SJCRH30 (cell line): ENCODE data around the gene SPARCL1. TPM values are rescaled to one million over a fixed set of nuclear protein-coding genes. Genes with fewer than 3 reads are reported as not detected.

Experiments used
- DNase-seq, 2 experiments: peaks; one replicate each; pipeline ENCODE4 v3.0.0-alpha.2; 2015 to 2020
- H3K27ac ChIP-seq: fragments of 250-450 bp; sonication (Bioruptor Pico); 2 replicates; pipeline ENCODE4 v1.5.1; 2020; ENCODE audit warnings: mild to moderate bottlenecking, moderate library complexity
- H3K27me3 ChIP-seq: fragments of 250-450 bp; sonication (Bioruptor Pico); 2 replicates; pipeline ENCODE4 v1.5.1; 2020; ENCODE audit warnings: mild to moderate bottlenecking, moderate library complexity
- H3K36me3 ChIP-seq: fragments of 250-450 bp; sonication (Bioruptor Pico); 2 replicates; pipeline ENCODE4 v1.5.1; 2020; ENCODE audit warnings: mild to moderate bottlenecking, moderate library complexity
- H3K4me1 ChIP-seq: fragments of 250-450 bp; sonication (Bioruptor Pico); 2 replicates; pipeline ENCODE4 v1.5.1; 2020; ENCODE audit warnings: mild to moderate bottlenecking, moderate library complexity
- H3K4me3 ChIP-seq: fragments of 250-450 bp; sonication (Bioruptor Pico); 2 replicates; pipeline ENCODE4 v1.5.1; 2020; ENCODE audit warnings: mild to moderate bottlenecking, moderate library complexity
- H3K9me3 ChIP-seq: fragments of 250-450 bp; sonication (Bioruptor Pico); replicated peaks from 2 replicates; pipeline ENCODE4 v1.5.1; 2020; ENCODE audit warnings: mild to moderate bottlenecking, moderate library complexity
- total RNA-seq: library from RNA; depleted of rRNA; stranded (reverse); fragments of >200 nt; shearing (Covaris generic); gene quantifications from 2 replicates; pipeline ENCODE4 v1.2.3, GENCODE V29; 2014

SPARCL1 gene
- total RNA-seq, 1 experiment from 2014 or later, result not detected

DNA sequence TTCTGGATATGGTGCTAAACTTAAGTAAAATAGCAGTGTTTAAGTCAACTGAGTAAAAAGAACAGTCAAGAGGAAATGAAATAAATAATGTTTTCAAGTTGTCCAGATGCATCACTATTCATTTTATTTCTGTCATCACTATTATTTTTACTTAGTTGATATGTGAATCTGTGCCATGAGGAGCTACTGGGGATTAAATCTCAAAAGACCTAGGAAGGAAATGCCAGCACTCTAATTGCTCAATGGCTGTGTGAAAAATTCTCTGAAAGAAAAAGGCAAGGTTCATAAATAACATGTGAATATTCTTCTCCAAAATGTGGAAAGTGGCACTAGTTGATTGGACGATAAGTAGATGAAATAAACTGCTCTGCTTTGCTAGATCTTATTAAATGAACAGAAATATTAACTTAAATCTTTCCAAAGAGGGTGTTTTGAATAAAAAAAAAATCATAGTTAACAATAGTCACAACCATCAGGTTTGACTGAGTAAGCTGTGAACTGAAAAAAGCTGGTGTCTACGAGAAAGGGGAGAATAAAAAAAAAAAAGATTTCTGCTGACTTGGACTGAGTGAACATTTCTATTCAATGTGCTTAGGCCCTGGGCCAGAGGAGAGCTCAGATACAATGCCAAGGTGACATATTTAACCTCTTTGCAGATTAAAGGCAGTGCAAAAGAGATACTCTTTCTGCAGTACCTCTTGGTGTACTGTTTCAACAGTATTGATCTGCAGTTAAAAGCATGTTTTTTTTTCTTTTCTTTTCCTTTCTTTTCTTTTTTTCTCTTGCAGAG, 1.6 kb downstream of the SPARCL1 start:
- H3K9me3 ChIP-seq, result peaks cover 4% of the 10 kb centered on the region
- peaks cover 11% of the 10 kb centered on the region; the same call in 1 of the 2 replicates for H3K4me1 ChIP-seq
- no peak for DNase-seq
- H3K36me3 ChIP-seq, result no peaks in the 10 kb centered on the region
- H3K4me3 ChIP-seq, result no peak overlapping the region
- no peak overlapping the region for H3K27ac ChIP-seq
- H3K27me3 ChIP-seq, result no peaks in the 10 kb centered on the region

DNA sequence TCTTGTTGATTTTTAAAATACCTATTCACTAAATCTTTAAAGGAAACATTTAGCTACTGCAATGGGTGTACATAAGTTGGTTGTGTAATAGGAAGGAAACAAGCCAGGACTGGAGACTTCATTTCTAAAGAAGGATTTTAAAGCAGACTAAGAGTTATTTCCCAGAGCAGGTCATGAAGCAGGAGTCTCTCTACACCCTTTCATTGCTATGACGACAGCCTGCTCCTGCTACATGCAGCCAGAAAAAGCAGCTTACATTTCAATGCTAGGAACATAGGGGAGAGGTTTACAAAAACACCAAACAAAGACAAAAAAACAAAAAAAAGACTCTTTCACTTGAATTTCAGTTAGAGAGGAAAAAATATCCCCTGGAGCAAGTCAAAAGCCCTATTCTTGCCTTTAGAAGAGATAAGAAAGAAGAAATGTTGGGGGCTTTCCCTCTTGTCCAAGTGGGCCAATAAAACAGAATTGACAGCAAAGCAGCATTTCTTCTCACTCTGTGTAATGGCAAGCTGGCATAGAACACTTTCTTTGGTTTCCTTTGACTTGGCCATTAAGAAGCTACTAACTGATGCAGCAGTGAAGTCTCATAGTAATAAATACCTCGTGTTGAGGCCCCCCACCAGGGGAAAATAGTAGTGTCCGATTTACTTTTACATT, 3.4 kb downstream of the SPARCL1 start:
- Histone ChIP-seq H3K9me3 (peaks cover 4% of the 10 kb centered on the region), H3K36me3 (no peaks in the 10 kb centered on the region), H3K4me1 (peaks cover 21% of the 10 kb centered on the region), H3K4me3 (no peak overlapping the region), H3K27me3 (no peaks in the 10 kb centered on the region), H3K27ac (no peak overlapping the region)
- DNase-seq, result no peak

DNA sequence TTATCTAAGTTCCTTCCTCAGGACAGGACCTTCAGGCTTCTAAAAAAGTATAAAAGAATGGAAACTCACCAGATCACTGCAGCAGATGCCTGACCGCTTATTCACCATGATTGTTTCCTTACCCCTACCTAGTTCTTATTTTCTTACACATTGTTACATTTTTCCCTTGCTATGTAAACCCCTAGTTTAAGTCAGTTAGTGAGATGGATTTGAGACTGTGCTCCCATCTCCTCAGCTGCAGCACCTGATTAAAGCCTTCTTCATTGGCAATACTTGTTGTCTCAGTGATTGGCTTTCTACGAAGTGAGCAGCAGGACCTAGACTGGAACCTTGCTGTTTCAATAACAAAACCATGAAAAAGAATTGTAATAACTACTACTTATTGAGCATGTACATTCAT, 4.7 kb downstream of the SPARCL1 start:
- H3K36me3 ChIP-seq, result no peaks in the 10 kb centered on the region
- DNase-seq, result no peak
- H3K4me3 ChIP-seq, result no peak overlapping the region
- H3K27ac ChIP-seq, result no peak overlapping the region
- no peaks in the 10 kb centered on the region for H3K27me3 ChIP-seq
- H3K4me1 ChIP-seq, result peaks cover 17% of the 10 kb centered on the region
- H3K9me3 ChIP-seq, result peaks cover 4% of the 10 kb centered on the region

DNA sequence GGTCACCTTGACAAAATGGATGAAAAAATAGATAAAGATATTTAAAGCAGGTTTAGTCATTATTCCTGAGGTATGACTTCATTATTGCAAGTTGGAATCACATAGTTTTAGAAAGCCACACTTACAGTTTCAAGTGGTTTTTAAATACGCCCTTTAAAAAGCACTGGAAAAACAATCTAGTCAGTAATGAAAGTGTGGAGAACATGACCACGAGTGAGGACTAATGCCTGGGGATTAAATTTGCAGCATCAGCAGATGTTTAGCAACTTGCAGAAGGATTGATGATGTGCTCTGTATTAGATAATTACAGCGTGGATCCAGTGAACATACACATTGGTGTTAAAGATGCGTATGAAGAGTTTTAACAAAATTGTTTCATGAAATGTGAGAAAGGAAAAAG, 5.9 kb downstream of the SPARCL1 start:
- Histone ChIP-seq H3K4me1 (peaks cover 9% of the 10 kb centered on the region), H3K4me3 (no peak overlapping the region), H3K27ac (no peak overlapping the region), H3K36me3 (no peaks in the 10 kb centered on the region), H3K9me3 (peaks cover 4% of the 10 kb centered on the region), H3K27me3 (no peaks in the 10 kb centered on the region)
- DNase-seq, result no peak

DNA sequence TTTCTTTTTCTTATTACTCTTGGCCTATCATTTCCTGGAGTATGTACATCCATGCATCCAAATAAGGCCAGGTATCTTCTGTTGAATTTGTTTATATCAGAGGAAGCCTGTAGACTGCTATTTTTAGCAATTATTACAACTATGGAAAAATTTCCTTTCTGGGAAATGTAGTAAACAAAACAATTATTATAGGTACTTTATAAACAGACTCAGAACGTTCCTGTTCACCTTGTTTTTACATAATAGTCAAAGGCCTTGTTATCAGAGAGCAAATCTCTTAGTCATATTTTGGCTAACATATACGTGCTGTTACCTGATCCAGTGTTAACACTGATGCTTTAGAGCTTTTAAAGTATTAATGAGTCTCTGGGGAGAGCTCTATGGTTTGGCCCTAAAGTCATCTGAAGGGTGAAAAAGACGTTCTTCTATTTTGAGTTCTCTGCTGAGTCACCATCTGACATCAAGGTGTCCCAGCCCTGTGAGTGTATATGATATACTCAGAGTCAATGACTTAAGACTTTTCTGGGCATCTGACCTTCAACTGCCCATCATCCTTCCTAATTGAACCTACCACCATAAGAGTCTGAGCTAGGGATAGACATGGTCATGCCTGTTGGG, 7.3 kb downstream of the SPARCL1 start:
- H3K4me1 ChIP-seq, result peaks cover 9% of the 10 kb centered on the region
- peak in 1 of 2 experiments; percentile 58 for DNase-seq
- H3K36me3 ChIP-seq, result no peaks in the 10 kb centered on the region
- H3K27me3 ChIP-seq, result no peaks in the 10 kb centered on the region
- peaks cover 4% of the 10 kb centered on the region for H3K9me3 ChIP-seq
- H3K27ac ChIP-seq, result no peak overlapping the region
- H3K4me3 ChIP-seq, result no peak overlapping the region

DNA sequence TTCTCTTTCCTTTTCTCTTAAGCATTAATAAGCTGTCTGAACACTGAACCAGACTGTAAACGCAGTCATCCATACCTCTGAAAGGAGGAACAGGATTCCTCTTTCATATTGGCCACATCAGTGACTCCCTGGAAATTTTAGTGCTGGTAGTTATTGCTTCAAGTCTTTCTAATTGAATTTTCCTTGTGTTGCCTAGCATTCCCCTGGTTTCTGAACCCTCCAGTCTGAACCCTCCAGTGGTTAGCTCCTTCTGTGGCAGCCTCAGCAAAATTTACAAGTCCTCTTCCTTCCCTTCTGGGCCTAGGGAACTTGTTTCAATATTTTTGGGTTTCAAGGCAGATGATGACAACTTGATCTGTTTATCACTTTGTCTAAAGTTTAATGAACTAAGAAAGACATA, 7.9 kb downstream of the SPARCL1 start:
- peaks cover 9% of the 10 kb centered on the region for H3K4me1 ChIP-seq
- no peak overlapping the region for H3K4me3 ChIP-seq
- H3K36me3 ChIP-seq, result no peaks in the 10 kb centered on the region
- H3K27ac ChIP-seq, result no peak overlapping the region
- peaks cover 4% of the 10 kb centered on the region for H3K9me3 ChIP-seq
- no peaks in the 10 kb centered on the region for H3K27me3 ChIP-seq
- DNase-seq, result no peak

DNA sequence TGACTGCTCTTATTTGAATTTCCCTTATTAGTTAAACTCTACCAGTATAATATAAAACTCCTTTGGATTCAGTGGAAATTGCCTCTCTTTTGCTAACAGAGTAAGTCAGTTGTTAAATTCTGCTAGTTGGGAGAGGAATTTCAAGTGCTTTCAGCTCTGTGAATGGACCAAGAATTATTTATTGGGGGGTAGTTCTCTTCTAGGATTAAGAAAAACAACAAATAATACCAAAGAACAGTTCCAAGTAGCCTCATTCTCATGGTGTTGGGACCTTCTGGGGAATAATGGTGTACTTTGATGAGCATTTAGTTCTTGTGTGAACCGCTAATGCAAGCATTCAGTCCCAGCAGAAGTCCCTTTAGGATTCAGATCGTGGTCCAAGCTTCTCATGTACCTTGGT, 11.6 kb downstream of the SPARCL1 start:
- Histone ChIP-seq H3K4me3 (no peak overlapping the region), H3K36me3 (no peaks in the 10 kb centered on the region), H3K9me3 (no peaks in the 10 kb centered on the region), H3K27ac (no peak overlapping the region), H3K4me1 (peaks cover 9% of the 10 kb centered on the region), H3K27me3 (no peaks in the 10 kb centered on the region)
- DNase-seq, result no peak

DNA sequence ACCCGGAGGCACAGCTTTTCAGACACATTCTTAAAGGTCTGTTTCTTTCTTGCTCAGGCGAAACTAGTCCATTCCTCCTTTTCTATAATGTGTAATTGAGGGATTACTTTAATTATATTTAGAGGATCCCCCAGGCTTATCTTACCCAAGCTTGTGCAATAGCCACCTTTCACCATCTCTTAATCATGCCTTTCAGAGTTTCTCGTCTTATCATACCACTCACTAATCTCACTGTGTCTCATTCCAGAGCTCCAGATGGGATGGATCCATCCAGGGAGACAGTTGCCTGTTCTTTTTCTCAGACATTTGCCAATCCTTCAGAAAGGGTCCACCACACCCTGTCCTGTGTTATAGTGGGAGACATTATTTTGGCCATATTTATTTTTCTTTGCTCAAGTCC, 12.5 kb downstream of the SPARCL1 start:
- DNase-seq, result no peak
- Histone ChIP-seq H3K4me1 (peaks cover 3% of the 10 kb centered on the region), H3K4me3 (no peak overlapping the region), H3K9me3 (no peaks in the 10 kb centered on the region), H3K36me3 (no peaks in the 10 kb centered on the region), H3K27me3 (no peaks in the 10 kb centered on the region), H3K27ac (no peak overlapping the region)

DNA sequence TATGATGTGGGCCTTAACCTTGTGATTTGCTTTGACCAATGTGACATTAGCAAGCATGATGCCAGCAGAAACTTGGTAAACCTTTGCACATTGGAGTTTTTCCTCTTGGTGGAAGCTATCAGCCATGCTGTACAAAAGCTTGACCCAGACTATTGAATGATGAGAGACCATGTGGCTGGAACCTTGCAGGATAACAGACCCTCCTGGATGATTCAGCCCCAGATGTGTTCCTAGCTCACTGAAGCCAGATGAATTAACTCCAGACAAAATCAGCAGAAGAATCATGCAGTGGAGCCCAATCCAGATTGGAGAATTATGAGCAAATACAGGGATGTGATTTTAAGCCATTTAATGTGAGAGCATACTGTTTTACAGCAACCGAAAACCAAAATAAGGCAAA, 16.8 kb downstream of the SPARCL1 start:
- H3K4me1 ChIP-seq, result 0 out of 2 replicates have a peak, but pooled peaks cover 2% of the 10 kb centered on the region
- no peak for DNase-seq
- H3K9me3 ChIP-seq, result no peaks in the 10 kb centered on the region
- no peak overlapping the region for H3K27ac ChIP-seq
- H3K36me3 ChIP-seq, result no peaks in the 10 kb centered on the region
- no peaks in the 10 kb centered on the region for H3K27me3 ChIP-seq
- no peak overlapping the region for H3K4me3 ChIP-seq

DNA sequence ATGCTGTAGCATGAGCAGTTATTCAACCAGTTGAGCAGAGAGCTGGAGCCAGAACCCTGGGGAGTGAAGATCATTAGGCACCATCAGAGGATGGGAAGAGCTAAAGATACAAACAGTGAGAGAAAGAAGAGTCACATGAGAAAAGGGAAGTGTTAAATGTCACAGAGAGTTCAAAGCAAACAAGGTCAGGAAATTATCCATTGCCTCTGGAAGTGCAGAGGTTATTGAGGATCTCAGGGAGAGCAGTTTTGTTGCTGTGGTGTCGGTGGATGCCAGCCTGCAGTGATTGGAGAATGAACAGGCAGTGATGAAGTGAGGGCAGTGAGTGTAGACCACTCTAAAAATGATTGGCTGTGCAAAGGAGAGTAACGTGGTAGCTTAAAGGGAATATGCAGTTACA, 17.7 kb downstream of the SPARCL1 start:
- peaks cover 6% of the 10 kb centered on the region; the same call in 1 of the 2 replicates for H3K4me1 ChIP-seq
- no peaks in the 10 kb centered on the region for H3K27me3 ChIP-seq
- H3K9me3 ChIP-seq, result no peaks in the 10 kb centered on the region
- H3K36me3 ChIP-seq, result no peaks in the 10 kb centered on the region
- DNase-seq, result no peak
- no peak overlapping the region for H3K4me3 ChIP-seq
- no peak overlapping the region for H3K27ac ChIP-seq

DNA sequence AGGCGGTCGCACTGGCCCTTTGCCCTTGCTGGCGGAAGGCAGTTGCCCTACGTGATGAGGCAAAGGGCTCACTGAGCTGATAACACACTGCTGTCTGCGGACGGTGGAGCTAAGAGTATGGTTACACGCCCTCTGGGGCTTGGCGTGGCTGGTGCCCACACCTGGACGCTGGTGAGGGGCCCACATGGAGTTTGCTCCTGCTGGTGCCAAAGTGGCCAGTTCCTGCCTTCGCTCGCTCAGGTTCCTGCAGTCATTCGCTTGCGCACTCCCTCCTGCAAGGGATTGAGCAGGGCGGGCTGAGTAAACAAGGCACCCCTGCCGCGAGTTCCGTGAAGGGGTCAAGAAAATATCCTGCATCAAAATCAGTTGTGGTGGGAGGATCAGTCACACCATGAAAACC, 18.4 kb downstream of the SPARCL1 start:
- no peaks in the 10 kb centered on the region for H3K27me3 ChIP-seq
- no peaks in the 10 kb centered on the region for H3K36me3 ChIP-seq
- no peak overlapping the region for H3K27ac ChIP-seq
- peaks cover 6% of the 10 kb centered on the region; the same call in 1 of the 2 replicates for H3K4me1 ChIP-seq
- no peak for DNase-seq
- H3K4me3 ChIP-seq, result no peak overlapping the region
- H3K9me3 ChIP-seq, result no peaks in the 10 kb centered on the region

DNA sequence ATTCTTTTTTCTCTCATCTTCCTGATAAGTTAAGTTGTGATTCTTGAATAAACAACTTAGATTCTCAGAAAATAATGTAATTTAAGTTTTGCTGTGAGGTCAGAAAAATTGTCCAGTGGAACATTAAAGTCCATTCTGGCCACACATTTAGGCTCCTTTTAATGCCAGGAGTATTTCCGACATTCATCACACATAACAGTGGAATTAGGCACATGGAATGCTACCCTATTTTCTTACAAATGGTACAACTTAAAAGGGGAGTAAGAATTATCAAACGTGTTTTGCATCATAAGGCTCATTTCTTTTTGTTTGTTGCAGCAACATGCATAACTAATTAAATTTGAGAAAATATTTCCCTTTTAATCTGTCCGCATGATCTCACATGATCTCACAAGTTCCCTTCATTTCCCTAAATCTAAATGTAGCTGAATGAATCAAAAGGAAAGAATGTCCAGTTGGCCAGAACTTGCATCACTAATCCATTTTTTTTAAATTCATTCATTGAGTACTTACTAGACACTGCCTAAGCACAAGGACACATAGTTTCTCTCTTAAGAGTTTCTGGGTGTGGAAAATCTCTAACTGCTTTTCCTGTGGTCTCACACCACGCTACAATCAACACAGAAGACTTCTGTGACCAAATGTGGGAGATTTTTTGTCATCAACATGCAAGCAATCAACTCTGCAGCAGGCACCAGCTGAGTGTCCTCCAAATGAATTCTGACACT, 22.0 kb downstream of the SPARCL1 start:
- Histone ChIP-seq H3K27me3 (no peaks in the 10 kb centered on the region), H3K4me3 (no peak overlapping the region), H3K27ac (peak overlapping the region; percentile 25; the same call in 1 of the 2 replicates), H3K9me3 (no peaks in the 10 kb centered on the region), H3K36me3 (no peaks in the 10 kb centered on the region), H3K4me1 (peaks cover 14% of the 10 kb centered on the region)
- no peak for DNase-seq

DNA sequence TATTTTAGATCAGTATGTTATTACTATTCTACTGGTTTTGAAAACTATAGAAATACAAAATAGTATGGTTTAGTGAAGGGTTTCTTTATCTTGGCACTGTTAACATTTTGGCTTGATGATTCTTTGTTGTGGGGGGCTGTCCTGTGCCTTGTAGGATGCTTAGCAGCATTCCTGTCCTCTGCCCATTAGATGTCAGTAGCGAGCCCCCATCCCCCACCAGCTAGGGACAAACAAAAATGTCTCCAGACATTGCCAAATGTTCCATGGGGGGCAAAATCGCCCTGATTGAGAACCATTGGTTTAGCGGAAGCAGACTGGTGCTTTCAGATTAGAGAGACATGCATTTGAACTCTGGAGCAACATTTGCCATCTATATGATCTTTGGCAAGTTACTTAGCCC, 23.3 kb downstream of the SPARCL1 start:
- no peaks in the 10 kb centered on the region for H3K9me3 ChIP-seq
- no peak overlapping the region for H3K4me3 ChIP-seq
- H3K27ac ChIP-seq, result no peak overlapping the region
- no peaks in the 10 kb centered on the region; the same call in 1 of the 2 replicates for H3K36me3 ChIP-seq
- DNase-seq, result peak in 1 of 2 experiments; percentile 38
- no peaks in the 10 kb centered on the region for H3K27me3 ChIP-seq
- H3K4me1 ChIP-seq, result peaks cover 14% of the 10 kb centered on the region

DNA sequence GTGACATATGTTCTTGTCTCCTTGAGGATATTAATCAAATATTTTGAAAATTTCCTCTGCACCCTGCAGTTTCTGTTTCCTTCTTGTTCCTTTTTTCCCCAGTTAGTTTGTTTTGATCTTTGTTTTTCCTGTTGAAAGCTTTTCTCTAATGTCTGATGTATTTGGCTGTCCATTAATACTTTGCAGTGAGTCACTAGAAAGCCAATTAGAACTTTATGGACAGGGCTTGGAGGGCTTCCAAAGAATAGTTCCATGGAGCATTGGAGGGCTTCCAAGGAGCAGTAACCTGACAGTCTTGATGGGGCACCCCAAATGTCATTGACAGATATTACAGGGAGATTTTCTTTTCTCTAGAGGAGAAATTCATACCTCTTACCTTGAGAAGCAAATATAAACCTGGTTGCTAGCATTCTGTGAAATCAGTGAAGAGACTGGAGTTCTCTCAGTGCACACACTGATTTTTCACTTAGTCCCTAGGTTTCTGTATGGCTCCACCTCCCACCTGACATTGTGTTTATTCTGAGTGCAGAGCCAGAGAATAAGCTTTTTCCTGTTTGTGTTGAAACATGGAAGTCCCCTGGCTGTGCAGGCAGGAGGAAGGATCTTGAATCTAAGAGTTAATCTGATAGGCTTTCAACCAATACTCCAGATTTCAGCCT, 26.5 kb downstream of the SPARCL1 start:
- Histone ChIP-seq H3K27ac (no peak overlapping the region), H3K9me3 (no peaks in the 10 kb centered on the region), H3K27me3 (no peaks in the 10 kb centered on the region), H3K4me3 (no peak overlapping the region), H3K36me3 (no peaks in the 10 kb centered on the region; the same call in 1 of the 2 replicates), H3K4me1 (peaks cover 20% of the 10 kb centered on the region)
- DNase-seq, result peak; percentile 17 to 63
